ENCODE measurements around the gene IFT80.

Gene IFT80

GRCh38 chr3:160217675-160218074 lies 181.3 kb downstream of the IFT80 start:
- Histone ChIP-seq H3K27me3 (ENCODE audit: insufficient read depth, low read length) (peaks cover 18% of the 10 kb centered on the region), H3K9me3 (ENCODE audit: insufficient read depth, low read depth, low read length) (no peaks in the 10 kb centered on the region), H3K4me3 (ENCODE audit: low read length) (no peak overlapping the region), H3K27ac (ENCODE audit: low read length) (no peak overlapping the region), H3K9ac (ENCODE audit: low read depth, low read length) (no peak overlapping the region), H3K36me3 (ENCODE audit: insufficient read depth, low read depth, low read length) (no peaks in the 10 kb centered on the region), H3K4me1 (ENCODE audit: insufficient read depth, low read length) (no peaks in the 10 kb centered on the region)

DNA sequence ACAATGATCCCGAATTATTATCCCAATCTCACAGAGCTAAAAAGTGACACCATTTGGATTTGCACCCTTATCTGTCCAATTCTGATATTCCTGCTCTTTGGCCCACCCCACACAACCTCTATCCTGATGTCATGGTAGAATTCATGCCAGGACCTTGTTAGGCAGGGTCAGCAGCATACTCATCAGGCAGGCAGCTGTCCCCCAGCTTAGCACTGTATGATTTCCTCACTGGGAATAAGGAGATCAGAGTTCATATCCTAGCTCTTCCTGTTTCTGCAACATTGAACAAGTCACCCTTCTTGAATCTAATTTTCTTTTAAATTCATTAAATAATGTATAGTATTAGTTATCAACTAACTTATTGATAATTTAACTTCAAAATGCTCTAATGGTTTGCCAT lies 185.8 kb downstream of the IFT80 start:
- Histone ChIP-seq H3K27ac (ENCODE audit: low read length) (no peak overlapping the region), H3K27me3 (ENCODE audit: insufficient read depth, low read length) (no peaks in the 10 kb centered on the region; the same call in 1 of the 2 replicates), H3K9ac (ENCODE audit: low read depth, low read length) (no peak overlapping the region), H3K4me1 (ENCODE audit: insufficient read depth, low read length) (no peaks in the 10 kb centered on the region), H3K36me3 (ENCODE audit: insufficient read depth, low read depth, low read length) (no peaks in the 10 kb centered on the region), H3K4me3 (ENCODE audit: low read length) (no peak overlapping the region), H3K9me3 (ENCODE audit: insufficient read depth, low read depth, low read length) (no peaks in the 10 kb centered on the region)

DNA sequence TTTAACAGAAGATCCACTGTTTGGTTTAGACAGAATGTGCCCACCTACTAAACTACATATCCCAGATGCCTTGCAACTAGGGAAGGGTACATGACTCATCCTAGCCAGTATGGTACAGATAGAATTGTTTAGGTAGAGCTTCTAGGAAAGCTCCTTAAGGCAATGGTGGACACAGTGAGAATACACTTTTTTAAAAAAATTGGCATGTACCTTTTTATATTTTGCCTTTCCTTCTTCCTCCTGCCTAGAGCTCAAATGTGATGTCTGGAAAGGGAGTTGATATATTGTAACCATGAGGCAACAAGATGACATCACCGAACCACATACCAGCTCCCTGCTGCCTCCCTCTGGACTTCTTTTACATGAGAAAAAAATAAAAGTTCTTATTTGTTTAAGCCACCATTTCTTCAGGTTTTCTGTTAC lies 188.2 kb downstream of the IFT80 start:
- Histone ChIP-seq H3K9me3 (ENCODE audit: insufficient read depth, low read depth, low read length) (no peaks in the 10 kb centered on the region), H3K36me3 (ENCODE audit: insufficient read depth, low read depth, low read length) (no peaks in the 10 kb centered on the region), H3K4me1 (ENCODE audit: insufficient read depth, low read length) (no peaks in the 10 kb centered on the region), H3K27ac (ENCODE audit: low read length) (no peak overlapping the region), H3K9ac (ENCODE audit: low read depth, low read length) (no peak overlapping the region), H3K27me3 (ENCODE audit: insufficient read depth, low read length) (no peaks in the 10 kb centered on the region), H3K4me3 (ENCODE audit: low read length) (no peak overlapping the region)

GRCh38 chr3:160210341-160210740 lies 188.7 kb downstream of the IFT80 start:
- Histone ChIP-seq H3K36me3 (ENCODE audit: insufficient read depth, low read depth, low read length) (no peaks in the 10 kb centered on the region), H3K27ac (ENCODE audit: low read length) (no peak overlapping the region), H3K9ac (ENCODE audit: low read depth, low read length) (no peak overlapping the region), H3K9me3 (ENCODE audit: insufficient read depth, low read depth, low read length) (no peaks in the 10 kb centered on the region), H3K27me3 (ENCODE audit: insufficient read depth, low read length) (no peaks in the 10 kb centered on the region), H3K4me1 (ENCODE audit: insufficient read depth, low read length) (no peaks in the 10 kb centered on the region), H3K4me3 (ENCODE audit: low read length) (no peak overlapping the region)

All from iPS-20b (cell line).